NCI-H1092 treated with DMSO at 0.1 percent for 48 hours (cell line): ENCODE measurements around the gene DPP6.
"Not testable (repeated sequence)": the region's sequence is repeated elsewhere in the genome, so short reads cannot be mapped to it uniquely, and the experiment has no call there.

Source experiments
- DNase-seq: peaks from one replicate; lab custom pipeline; 2025; lab: John Stamatoyannopoulos, UW

Gene DPP6

GRCh38 chr7:154910977-154911376, 858.8 kb downstream of the DPP6 start:
- no peak for DNase-seq

- no peak for DNase-seq
These were observed 859.2 kb downstream of the DPP6 start for GRCh38 chr7:154911411-154911810.

DNA sequence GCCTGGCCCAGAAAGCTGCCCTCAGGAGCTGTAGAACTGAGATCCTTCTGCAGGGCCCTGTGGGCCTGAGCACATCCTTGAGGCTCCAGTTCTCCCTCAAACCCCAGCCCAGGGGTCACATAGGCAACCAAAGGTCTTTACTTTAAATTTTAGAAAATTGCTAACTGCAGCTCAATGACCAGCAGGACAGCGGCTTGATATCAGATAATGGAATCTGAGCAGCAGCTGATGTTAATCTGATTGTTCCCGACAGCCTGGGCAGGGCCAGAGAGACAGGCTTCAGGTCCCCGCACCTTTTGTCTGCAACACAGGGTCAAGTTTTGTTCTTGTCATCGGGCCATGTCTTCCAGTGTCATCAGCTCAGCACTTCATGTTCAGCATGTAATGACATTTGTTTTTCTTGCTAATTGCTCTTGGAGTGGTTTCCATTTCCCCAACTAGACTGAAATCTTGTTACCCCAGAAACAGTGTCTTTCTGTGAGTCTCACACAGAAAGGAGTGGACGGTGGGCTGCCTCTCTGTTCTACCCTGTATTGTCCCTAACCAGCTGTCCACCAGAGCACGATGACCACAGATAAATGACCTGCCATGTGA, 859.8 kb downstream of the DPP6 start:
- DNase-seq: no peak

DNA sequence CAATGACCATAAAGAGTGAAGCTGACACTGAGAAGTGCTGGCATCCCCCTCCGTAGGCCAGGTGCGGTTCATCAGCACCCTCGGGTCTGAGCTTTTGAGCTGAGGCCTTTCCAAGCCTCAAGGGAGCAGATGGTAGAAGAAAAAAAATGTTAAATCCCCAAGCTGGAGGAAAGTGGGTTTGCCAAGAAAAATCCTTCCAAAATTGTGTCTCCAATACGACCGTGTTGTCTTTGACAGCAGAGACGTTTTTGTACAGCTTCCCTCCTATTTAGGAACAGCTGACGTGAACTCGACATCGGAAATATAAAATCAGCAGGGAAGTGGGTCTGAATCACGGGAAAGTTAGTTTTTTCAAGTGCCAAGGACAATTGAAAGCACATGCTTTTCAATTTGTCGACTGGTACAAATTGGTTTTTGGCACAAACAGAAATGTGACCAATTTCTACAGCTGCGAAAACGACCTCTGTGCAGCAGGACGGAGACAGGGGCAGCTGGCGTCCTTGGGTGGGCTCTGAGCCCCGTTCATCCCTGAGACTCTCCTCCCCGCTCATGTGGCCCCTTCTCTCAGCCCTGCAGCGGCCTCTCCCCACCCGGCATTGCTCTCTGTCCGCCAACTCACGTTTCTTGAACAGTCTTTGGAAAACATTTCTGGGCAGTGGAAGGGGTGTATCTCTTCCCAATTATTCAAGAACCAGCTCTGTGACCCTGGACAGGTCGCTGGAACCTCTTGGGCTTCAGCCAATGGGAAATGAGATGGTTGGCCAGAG, 860.9 kb downstream of the DPP6 start:
- no peak for DNase-seq

- peak; percentile 68 for DNase-seq
These were observed 861.6 kb downstream of the DPP6 start for GRCh38 chr7:154913638-154914307.

DNA sequence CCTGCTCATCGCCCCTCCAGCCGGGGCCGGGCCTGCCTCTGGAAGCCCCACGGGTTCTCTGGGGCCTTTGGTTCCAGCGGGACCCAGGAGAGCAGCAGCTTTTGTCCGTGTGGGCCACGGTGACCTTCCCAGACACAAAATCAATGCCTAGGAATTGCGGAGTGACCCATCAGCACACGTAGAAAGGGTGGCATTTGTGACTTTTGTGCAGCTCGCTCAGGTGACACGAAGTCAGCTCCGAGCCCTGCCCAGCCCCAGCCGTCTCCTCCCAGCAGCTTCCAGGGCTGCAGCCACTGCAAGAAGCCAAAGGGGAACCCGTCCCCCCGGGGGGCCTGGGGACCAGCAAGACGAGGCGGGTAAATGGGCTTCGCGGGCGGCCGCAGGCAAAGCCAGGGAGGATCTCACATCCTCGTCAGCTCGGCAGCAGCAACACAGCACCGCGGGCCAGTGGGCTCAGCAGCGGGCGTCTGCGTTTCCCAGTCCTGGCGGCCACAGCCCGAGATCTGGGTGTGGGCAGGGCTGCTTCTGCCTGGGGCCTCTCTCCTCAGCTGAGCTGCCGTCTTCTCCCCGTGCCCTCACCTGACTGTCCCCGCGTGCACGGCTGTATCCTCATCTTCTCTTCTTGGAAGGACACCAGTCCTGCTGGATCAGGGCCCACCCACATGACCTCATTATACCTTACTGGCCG, 862.3 kb downstream of the DPP6 start:
- DNase-seq: no peak

DNA sequence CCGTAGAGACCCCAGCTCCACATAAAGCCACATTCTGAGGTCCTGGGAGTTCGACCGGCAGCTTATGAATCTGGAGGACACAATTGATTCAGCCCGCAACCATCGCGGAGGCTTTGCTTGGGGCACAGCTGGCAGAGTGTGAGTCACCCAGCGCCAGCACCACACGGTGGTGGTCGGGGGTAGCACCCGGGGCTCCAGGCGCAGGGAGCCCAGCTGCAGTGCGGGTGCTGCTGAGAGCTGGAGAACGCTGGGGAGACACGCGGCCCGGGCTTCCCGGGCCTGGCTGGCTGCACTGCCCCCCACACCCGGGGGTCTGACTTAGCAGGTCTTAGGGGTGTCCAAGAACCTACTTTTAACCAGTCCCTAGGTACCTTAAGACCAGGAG, 862.8 kb downstream of the DPP6 start:
- no peak for DNase-seq

DNA sequence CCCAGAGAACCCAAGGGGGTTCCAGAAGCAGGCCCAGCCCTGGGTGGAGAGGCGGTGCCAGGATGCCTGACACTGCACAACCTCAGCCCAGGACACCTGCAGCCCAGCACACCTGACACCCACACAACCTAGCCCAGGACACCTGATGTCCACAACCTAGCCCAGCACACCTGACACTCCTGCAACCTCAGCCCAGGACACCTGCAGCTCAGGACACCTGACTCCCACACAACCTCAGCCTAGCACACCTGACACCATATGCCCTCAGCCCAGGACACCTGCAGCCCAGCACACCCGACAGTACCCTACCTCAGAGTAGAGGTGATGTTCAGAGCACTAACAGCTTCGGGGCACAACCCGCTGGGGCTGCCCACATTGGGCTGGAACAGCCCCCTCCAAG, 863.4 kb downstream of the DPP6 start:
- no peak for DNase-seq

DNA sequence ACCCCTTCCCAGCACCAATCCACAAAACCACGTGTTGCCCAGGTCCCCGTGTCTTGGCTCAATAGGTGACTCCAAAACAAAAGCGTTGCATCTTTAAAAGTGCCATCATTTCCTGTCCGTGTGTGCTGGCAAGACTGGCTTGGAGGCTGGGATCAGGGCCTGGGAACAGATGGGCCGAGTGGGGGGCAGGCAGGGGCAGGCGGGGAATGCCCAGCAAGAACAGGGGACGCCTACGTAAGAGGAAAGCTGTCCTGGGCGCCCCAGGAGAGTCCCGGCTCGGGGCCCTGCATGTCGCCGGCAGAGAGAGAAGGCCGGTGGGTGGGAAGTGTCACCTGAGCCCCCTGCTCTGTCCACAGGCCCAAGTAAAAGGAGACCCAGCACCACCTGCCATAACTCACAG, 864.2 kb downstream of the DPP6 start:
- no peak for DNase-seq

GRCh38 chr7:154916856-154917807, 864.9 kb downstream of the DPP6 start:
- DNase-seq: no peak

- DNase-seq: no peak
These were observed 865.6 kb downstream of the DPP6 start for GRCh38 chr7:154917808-154918160.

DNA sequence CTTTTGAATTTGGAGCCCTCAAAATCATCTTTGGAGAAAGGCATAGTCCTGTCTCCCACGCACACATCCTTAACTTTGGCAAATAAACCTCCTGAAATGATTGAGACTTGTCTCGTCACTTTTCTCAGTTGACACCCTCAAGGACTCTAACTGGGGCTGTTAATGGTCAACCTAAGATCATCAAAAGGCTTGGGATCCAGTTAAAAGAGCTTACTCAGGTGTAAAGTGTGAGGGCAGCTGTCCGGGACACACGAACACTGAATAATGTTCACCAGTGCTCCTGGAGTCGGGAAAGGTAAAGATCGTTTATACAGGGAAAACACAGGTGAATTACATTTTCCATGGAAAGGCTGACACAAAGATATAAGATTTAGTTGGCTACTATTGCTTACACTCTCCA, 866.1 kb downstream of the DPP6 start:
- DNase-seq: no peak

DNA sequence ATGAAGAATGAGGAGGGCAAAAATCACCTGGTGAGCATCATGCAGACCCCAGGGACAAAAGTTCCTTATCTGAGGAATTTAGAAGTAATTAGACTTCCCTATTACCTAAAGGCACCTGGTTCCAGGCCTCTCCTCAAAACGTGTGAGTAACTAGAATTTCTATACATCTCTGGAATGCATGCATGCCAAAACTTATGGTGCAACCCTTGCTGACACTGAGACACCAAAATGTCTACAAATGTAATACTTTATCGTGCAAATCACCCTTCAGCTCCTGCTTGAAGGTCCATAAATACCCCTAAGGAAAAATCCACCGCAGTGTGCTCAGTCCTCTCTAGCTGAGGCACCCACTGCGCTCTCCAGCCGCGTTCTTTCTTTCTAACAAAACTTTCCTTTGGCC, 866.5 kb downstream of the DPP6 start:
- DNase-seq: no peak

DNA sequence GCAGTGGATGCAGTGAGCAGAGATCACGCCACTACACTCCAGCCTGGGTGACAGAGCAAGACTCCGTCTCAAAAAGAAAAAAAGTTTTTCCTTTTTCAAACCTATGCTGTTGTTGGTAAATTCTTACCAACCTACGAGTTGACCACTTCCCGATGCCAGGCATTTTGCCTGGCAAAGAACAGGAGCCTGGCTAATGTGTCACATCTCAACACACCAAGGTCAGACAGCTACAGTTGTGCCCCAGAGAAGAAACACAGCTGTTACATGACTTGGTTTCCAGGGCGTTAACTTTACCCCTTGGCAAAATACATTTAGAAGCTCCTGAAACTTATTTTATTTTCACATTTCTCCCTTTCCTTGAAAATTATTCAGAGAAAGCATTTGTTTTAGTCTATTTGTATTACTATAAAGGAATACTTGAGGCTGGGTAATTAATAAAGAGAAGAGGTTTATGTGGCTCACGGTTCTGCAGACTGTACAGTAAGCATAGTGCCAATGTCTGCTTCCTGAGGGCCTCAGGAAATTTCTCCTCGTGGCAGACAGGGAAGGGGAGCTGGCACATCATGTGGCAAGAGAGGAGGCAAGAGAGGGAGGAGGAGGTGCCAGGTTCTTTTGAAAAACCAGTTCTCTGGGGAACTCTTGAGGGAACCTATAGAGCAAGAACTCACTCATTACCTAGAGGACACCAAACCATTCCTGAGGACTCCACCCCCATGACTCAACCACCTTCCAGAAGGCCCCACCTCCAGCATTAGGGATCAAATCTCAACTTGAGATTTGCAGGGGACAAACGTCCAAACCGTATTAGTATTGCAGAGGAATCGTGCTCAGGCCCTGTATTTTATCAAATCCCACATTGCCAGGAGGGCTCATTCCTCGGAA, 867.4 kb downstream of the DPP6 start:
- DNase-seq: no peak

- DNase-seq: not testable (repeated sequence)
These were observed 870.3 kb downstream of the DPP6 start for GRCh38 chr7:154922472-154922871.

DNA sequence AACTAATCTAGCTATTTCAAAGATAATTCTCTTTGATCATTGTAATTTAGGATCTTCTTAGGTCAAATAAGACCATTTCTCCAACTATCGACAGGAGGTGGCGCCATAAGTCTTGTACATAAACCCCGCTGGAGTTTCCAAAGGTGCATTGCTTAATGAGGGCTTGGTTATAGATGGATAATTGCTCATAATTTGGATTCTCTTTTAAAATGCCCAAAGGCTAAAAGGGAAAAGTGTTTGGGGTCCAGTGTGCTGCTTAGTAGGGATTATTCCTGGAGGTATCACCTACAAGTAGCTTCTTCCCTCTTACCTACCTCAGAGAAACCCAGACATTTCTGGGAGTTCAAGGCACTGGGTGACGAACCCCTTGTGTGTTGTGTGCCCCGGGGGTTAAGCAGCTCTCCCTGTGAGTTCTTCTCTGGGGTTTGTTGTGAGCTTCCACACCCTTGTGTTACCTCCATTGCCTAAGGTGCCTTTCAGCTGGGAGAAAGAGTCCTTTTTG, 875.5 kb downstream of the DPP6 start:
- DNase-seq: peak; percentile 83

DNA sequence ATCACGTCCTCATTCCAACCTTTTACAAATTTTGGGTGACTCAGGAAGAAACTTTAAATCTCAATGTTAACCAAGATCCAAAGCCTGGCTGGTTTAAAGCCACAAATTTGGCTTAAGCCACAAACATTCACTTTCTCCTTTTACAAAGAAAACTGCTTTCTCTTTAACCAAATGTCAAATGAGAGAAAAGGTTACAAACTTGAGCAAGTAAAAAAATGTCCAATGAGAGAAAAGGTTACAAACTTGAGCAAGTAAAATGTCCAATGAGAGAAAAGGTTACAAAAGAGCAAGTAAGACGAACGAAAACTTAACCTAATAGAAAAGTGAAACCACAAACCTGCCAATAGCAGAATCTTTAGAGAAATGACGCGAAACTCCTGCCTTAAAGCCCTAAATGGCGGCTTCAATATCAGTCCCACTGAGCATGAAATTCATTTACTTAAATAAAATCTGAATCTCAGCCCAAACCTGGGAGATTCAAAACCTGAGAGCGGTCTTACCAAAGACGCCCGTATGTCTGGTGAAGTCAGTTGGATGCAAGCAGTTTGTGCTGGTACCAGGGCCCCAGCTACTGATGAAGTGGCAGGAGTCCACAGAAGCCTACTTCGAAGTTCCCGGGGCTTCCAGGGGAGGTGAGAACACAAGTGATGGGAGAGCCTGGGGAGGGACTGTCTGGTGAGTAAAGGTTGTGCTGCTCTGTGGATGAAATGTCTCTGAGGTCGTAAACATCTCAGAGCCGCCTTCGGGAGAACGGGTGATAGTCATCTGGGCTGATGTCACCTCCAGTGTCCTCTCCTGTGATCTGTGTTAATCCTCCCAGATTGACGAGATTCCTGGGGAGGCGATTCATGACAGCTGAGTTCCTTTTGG, 876.2 kb downstream of the DPP6 start:
- no peak for DNase-seq

DNA sequence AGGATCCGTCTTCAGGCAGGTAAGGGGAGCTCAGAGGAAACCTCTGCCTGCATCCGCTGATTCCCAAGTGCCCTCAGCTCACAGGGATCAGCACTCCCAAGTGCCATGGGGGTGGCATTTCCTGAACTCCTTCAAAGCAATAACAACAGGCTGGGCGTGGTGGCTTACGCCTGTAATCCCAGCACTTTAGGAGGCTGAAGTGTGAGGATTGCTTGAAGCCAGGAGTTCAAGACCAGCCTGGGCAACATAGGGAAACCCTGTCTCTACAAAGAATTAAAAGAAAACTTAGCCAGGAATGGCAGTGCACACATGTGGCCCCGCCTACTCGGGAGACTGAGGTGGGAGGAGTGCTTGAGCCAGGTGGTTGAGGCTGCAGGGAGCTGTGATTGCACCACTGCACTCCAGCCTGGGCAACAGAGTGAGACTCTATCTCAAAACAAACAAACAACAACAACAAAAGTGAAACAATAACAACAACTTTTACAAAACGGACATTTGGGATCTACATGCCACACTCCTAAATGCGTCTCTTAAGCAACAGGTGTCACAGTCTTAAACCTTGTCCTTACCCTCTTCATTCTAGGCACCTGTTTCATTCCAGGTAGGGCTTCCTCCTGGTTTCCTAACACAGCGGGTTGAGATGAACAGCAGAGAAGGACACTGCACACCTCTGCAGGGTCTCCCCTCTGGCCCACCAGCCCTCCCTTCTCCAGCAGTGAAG, 877.0 kb downstream of the DPP6 start:
- no peak for DNase-seq

DNA sequence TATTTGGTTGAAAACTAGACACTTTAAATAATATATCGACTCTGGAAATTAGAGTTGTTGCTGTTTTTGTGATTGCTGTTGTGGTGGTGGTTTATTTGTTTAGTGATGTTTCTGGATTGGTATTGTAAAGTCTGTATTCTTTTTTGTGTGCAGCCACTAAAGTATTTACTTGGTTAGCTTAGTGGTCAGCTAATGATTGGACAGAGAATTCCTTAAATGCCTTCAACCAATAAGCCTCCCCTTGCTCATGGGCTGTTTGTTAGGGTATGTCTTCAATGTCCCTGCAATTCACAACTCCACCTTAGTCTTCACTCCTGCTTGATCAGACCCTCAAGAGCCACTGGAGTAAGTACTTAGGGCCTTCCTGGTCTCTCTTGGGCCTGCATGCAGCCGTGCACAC, 879.7 kb downstream of the DPP6 start:
- no peak for DNase-seq
